ENCODE results near the gene BAZ2B.
"Not testable (repeated sequence)": the region's sequence is repeated elsewhere in the genome, so short reads cannot be mapped to it uniquely, and the experiment has no call there.

BAZ2B gene

GRCh38 chr2:159402160-159402559 lies 214.2 kb downstream of the BAZ2B start:
- not testable (repeated sequence) for H3K9me3 Mint-ChIP-seq; H3K4me3 Mint-ChIP-seq; H3K27me3 Mint-ChIP-seq; DNase-seq (ENCODE audit: low spot score in 2 of 2); H3K27ac Mint-ChIP-seq; ATAC-seq (ENCODE audit: low read depth); H3K4me1 Mint-ChIP-seq
- H3K36me3 Mint-ChIP-seq = peaks cover 11% of the 10 kb centered on the region

GRCh38 chr2:159399716-159400415 lies 216.5 kb downstream of the BAZ2B start:
- Mint-ChIP-seq H3K4me1 (no peaks in the 10 kb centered on the region), H3K9me3 (no peaks in the 10 kb centered on the region), H3K36me3 (peaks cover 6% of the 10 kb centered on the region), H3K4me3 (no peak overlapping the region), H3K27ac (no peak overlapping the region), H3K27me3 (no peaks in the 10 kb centered on the region)
- no peak for ATAC-seq (ENCODE audit: low read depth)
- no peak for DNase-seq (ENCODE audit: low spot score in 2 of 2)

- DNase-seq (ENCODE audit: low spot score in 2 of 2) = no peak
- Mint-ChIP-seq H3K27ac (no peak overlapping the region), H3K36me3 (peaks cover 16% of the 10 kb centered on the region), H3K27me3 (no peaks in the 10 kb centered on the region), H3K4me1 (no peaks in the 10 kb centered on the region), H3K9me3 (no peaks in the 10 kb centered on the region), H3K4me3 (no peak overlapping the region)
- no peak for ATAC-seq (ENCODE audit: low read depth)
These were observed 219.5 kb downstream of the BAZ2B start for GRCh38 chr2:159396799-159397198.

DNA sequence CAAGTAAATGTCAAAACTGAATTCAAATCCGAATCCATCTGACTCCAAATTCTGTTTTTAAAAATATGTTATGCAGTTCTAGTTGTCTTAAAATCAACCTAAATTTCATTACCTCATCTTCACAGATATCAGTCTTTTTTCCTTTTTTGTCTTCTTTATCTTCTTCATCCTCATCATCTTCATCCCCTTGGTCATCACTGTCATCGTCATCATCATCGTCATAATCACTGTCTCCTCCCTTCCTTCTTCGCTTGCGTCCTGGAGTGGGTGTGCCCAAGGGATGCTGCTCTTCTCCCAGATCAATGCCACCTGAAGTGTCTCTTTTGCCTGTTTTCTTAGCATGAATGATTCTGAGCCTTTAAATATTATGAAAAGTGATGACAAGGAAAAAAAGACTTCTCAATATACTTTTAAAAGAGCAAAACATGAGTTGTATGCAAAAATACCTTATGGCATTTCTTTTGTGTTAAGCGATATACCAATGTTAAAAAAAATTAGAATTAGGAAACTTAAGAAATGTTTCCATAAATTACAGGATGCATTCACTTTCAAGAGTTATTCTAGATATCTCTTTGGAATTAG lies 233.8 kb downstream of the BAZ2B start:
- Mint-ChIP-seq H3K9me3 (no peaks in the 10 kb centered on the region), H3K36me3 (peaks cover 10% of the 10 kb centered on the region), H3K27me3 (no peaks in the 10 kb centered on the region), H3K4me3 (no peak overlapping the region), H3K4me1 (no peaks in the 10 kb centered on the region), H3K27ac (no peak overlapping the region)
- no peak for DNase-seq (ENCODE audit: low spot score in 2 of 2)
- ATAC-seq (ENCODE audit: low read depth) = no peak

DNA sequence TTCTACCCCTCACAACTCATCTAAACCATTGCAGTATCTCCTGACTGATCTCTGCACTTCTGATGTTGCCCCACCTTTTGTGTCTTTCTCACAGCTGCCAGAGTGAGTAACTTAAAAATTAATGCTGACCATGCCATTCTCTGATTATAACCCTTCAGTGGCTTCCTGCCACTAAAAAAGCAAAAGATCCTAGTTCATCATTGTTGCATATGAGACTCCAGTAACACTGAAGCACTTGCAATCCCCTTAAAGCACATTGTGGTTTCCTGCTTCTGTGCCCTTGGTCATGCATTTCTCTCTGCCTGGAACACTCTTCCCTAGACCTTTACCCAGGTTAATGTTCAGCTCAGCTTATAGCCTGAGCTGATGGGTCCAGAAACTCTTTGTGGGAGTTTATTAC lies 234.8 kb downstream of the BAZ2B start:
- Mint-ChIP-seq H3K27me3 (no peaks in the 10 kb centered on the region), H3K36me3 (peaks cover 9% of the 10 kb centered on the region), H3K4me1 (no peaks in the 10 kb centered on the region), H3K27ac (no peak overlapping the region), H3K4me3 (no peak overlapping the region), H3K9me3 (no peaks in the 10 kb centered on the region)
- DNase-seq (ENCODE audit: low spot score in 2 of 2) (no peak), ATAC-seq (ENCODE audit: low read depth) (no peak)

- no peak overlapping the region for H3K27ac Mint-ChIP-seq
- ATAC-seq (ENCODE audit: low read depth) (no peak), DNase-seq (ENCODE audit: low spot score in 2 of 2) (no peak)
- H3K4me1 Mint-ChIP-seq = no peaks in the 10 kb centered on the region
- H3K36me3 Mint-ChIP-seq = peaks cover 8% of the 10 kb centered on the region
- no peaks in the 10 kb centered on the region for H3K27me3 Mint-ChIP-seq
- H3K9me3 Mint-ChIP-seq = no peaks in the 10 kb centered on the region
- no peak overlapping the region for H3K4me3 Mint-ChIP-seq
These were observed 235.6 kb downstream of the BAZ2B start for GRCh38 chr2:159380685-159381239.

DNA sequence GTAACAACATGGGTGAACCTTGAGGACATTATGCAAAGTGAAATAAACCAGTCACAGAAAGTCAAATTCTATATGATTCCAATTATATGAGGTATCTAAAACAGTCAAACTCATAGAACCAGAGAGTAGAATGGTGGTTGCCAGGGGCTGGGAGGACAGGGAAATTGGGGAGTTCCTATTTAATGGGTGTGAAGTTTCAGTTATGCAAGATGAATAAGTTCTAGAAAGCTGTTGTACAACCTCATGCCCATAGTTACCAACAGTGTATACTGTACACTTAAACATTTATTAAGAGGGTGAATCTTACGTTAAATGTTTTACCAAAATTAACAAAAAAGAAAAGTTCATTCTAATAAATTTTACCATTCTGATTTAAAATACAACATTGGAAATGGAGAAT lies 237.2 kb downstream of the BAZ2B start:
- no peak for ATAC-seq (ENCODE audit: low read depth)
- Mint-ChIP-seq H3K27ac (no peak overlapping the region), H3K4me1 (no peaks in the 10 kb centered on the region)

GRCh38 chr2:159375241-159375640 lies 241.1 kb downstream of the BAZ2B start:
- Mint-ChIP-seq H3K4me3 (no peak overlapping the region), H3K36me3 (peaks cover 19% of the 10 kb centered on the region), H3K9me3 (peaks cover 2% of the 10 kb centered on the region), H3K27me3 (no peaks in the 10 kb centered on the region), H3K4me1 (no peaks in the 10 kb centered on the region), H3K27ac (no peak overlapping the region)
- ATAC-seq (ENCODE audit: low read depth) (no peak), DNase-seq (ENCODE audit: low spot score in 2 of 2) (no peak)

More for the DNA sequence above, 237.2 kb downstream of the BAZ2B start:
- Mint-ChIP-seq H3K4me3 (no peak overlapping the region), H3K36me3 (peaks cover 10% of the 10 kb centered on the region), H3K9me3 (no peaks in the 10 kb centered on the region), H3K27me3 (no peaks in the 10 kb centered on the region)
- DNase-seq (ENCODE audit: low spot score in 2 of 2) = no peak

GRCh38 chr2:159371506-159371905 lies 244.8 kb downstream of the BAZ2B start:
- Mint-ChIP-seq H3K27me3 (no peaks in the 10 kb centered on the region), H3K27ac (no peak overlapping the region), H3K4me3 (no peak overlapping the region), H3K36me3 (peaks cover 31% of the 10 kb centered on the region), H3K9me3 (peaks cover 2% of the 10 kb centered on the region), H3K4me1 (no peaks in the 10 kb centered on the region)
- ATAC-seq (ENCODE audit: low read depth) (no peak), DNase-seq (ENCODE audit: low spot score in 2 of 2) (no peak)

DNA sequence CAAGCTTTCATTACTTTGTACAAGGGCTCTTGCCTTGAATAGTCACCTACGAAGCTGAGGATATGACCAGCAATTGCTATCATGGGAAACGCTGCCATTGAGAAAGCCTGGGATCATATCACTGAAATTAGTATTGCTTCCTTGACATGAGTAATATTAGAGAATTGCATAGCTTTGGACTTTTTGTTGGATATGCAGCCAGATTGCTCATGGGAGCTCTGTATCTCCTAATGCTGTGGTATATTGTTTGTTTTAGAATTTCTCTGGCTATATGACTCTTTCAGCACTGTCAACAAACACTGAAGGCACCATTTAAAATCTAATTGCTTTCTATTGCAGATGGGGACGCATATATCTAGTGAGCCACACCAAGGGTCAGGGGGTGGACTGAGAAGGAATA lies 249.8 kb downstream of the BAZ2B start:
- ATAC-seq (ENCODE audit: low read depth) (no peak), DNase-seq (ENCODE audit: low spot score in 2 of 2) (no peak)
- H3K36me3 Mint-ChIP-seq = peaks cover 35% of the 10 kb centered on the region
- H3K9me3 Mint-ChIP-seq = peaks cover 2% of the 10 kb centered on the region
- peaks cover 4% of the 10 kb centered on the region for H3K4me1 Mint-ChIP-seq
- no peak overlapping the region for H3K27ac Mint-ChIP-seq
- no peaks in the 10 kb centered on the region for H3K27me3 Mint-ChIP-seq
- H3K4me3 Mint-ChIP-seq = no peak overlapping the region

GRCh38 chr2:159362816-159363251 lies 253.5 kb downstream of the BAZ2B start:
- no peak overlapping the region for H3K27ac Mint-ChIP-seq
- no peaks in the 10 kb centered on the region for H3K27me3 Mint-ChIP-seq
- H3K9me3 Mint-ChIP-seq = no peaks in the 10 kb centered on the region
- ATAC-seq (ENCODE audit: low read depth) (no peak), DNase-seq (ENCODE audit: low spot score in 2 of 2) (no peak)
- no peak overlapping the region for H3K4me3 Mint-ChIP-seq
- H3K4me1 Mint-ChIP-seq = peaks cover 4% of the 10 kb centered on the region
- H3K36me3 Mint-ChIP-seq = peaks cover 21% of the 10 kb centered on the region

DNA sequence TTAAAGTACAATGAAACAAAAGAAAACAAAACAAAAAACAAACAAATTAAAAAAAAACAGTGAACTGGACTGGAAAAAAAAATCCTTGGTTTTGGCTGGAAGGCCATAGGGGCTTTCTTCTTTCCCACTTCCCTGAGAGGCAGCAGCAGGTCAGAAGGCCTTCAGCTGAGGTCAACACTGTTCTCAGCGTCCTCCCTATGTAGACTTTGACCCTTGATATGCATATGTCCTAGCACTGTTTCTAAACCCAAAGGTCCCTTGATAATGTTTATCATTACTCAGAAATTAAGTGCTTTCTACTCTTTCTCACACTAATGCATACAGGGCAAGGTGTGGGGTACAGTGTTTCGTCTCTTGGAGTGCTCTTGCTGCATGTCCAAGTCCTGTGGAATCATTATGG lies 254.3 kb downstream of the BAZ2B start:
- Mint-ChIP-seq H3K27ac (no peak overlapping the region), H3K27me3 (no peaks in the 10 kb centered on the region), H3K36me3 (peaks cover 25% of the 10 kb centered on the region)

DNA sequence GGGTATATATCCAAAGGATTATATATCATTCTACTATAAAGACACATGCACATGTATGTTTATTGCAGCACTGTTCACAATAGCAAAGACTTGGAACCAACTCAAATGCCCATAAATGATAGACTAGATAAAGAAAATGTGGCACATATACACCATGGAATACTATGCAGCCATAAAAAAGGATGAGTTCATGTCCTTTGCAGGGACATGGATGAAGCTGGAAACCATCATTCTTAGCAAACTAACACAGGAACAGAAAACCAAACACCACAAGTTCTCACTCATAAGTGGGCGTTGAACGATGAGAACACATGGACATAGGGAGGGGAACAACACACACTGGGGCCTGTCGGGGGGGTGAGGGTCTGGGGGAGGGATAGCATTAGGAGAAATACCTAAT lies 254.7 kb downstream of the BAZ2B start:
- not testable (repeated sequence) for H3K9me3 Mint-ChIP-seq; H3K4me1 Mint-ChIP-seq; H3K27ac Mint-ChIP-seq; H3K4me3 Mint-ChIP-seq; H3K27me3 Mint-ChIP-seq; DNase-seq (ENCODE audit: low spot score in 2 of 2); ATAC-seq (ENCODE audit: low read depth)
- peaks cover 28% of the 10 kb centered on the region for H3K36me3 Mint-ChIP-seq

More for the DNA sequence above, 254.3 kb downstream of the BAZ2B start:
- DNase-seq (ENCODE audit: low spot score in 2 of 2) (no peak), ATAC-seq (ENCODE audit: low read depth) (no peak)
- Mint-ChIP-seq H3K4me1 (peaks cover 4% of the 10 kb centered on the region), H3K9me3 (no peaks in the 10 kb centered on the region), H3K4me3 (no peak overlapping the region)

DNA sequence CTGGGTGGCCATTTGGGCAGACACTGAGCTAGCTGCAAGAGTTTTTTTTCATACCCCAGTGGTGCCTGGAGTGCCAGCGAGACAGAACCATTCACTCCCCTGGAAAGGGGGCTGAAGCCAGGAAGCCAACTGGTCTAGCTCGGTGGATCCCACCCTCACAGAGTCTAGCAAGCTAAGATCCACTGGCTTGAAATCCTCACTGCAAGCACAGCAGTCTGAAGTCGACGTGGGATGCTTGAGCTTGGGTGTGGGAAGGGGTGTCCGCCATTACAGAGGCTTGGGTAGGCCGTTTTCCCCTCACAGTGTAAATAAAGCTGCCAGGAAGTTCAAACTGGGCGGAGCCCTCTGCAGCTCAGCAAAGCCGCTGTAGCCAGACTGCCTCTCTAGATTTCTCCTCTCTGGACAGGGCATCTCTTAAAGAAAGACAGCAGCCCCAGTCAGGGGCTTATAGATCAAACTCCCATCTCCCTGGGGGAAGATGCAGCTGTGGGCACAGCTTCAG lies 260.2 kb downstream of the BAZ2B start:
- DNase-seq (ENCODE audit: low spot score in 2 of 2) (no peak), ATAC-seq (ENCODE audit: low read depth) (no peak)
- H3K4me3 Mint-ChIP-seq = no peak overlapping the region
- no peaks in the 10 kb centered on the region for H3K4me1 Mint-ChIP-seq
- H3K27me3 Mint-ChIP-seq = no peaks in the 10 kb centered on the region
- H3K9me3 Mint-ChIP-seq = no peaks in the 10 kb centered on the region
- no peak overlapping the region for H3K27ac Mint-ChIP-seq
- H3K36me3 Mint-ChIP-seq = peaks cover 11% of the 10 kb centered on the region

All from memory B cell (primary cell).